Liver (tissue), 3 donors: ENCODE measurements around the gene MDGA2.

Experiments used
- ATF3 ChIP-seq: IDR thresholded peaks from 2 replicates; pipeline ENCODE4 v1.6.1; 2016; ENCODE audit warnings: antibody characterized with exemption
- CTCF ChIP-seq: fragments of 150-350 bp; IDR thresholded peaks from 2 replicates; pipeline ENCODE4 v1.5.1; 2017; ENCODE audit warnings: improper control_type of control experiment, low read depth, low read length; ENCODE audit not compliant: missing input control
- EGR1 ChIP-seq, 2 donors: IDR thresholded peaks; 2 replicates each; pipeline ENCODE4 v1.6.1; 2016 to 2018; ENCODE audit warnings: antibody characterized with exemption in 2 of 2, low read depth in 2 of 2
- SP1 ChIP-seq: IDR thresholded peaks from 2 replicates; pipeline ENCODE4 v1.6.1; 2018; ENCODE audit warnings: antibody characterized with exemption, mild to moderate bottlenecking
- TAF1 ChIP-seq: conservative IDR thresholded peaks from 2 replicates; pipeline ENCODE4 v1.6.1; 2016; ENCODE audit warnings: antibody characterized with exemption, mild to moderate bottlenecking
- YY1 ChIP-seq: IDR thresholded peaks from 2 replicates; pipeline ENCODE4 v1.6.1; 2016; ENCODE audit warnings: antibody characterized with exemption, mild to moderate bottlenecking
- donor health status: healthy.
- donor health status: healthy.

GRCh38 chr14:47302121-47302520 is 373.3 kb downstream of the MDGA2 start:
- TF ChIP-seq CTCF (no peak), YY1 (no peak), SP1 (no peak), TAF1 (no peak), ATF3 (no peak), EGR1 (IDR thresholded peaks at IDR 0.05; ENCODE audit: low read depth in 2 of 2) (no peak)
